Upper lobe of left lung (tissue), 4 donors: Measurements from ENCODE around the gene DDIT3.

Experiments
- POLR2A ChIP-seq, 4 donors: fragments of 450-650 bp; IDR thresholded peaks; one replicate each; pipeline ENCODE4 v1.5.1; 2016 to 2017; ENCODE audit warnings: antibody characterized with exemption in 4 of 4, mild to moderate bottlenecking in 2 of 4
- TF ChIP-seq, protein P1 (sequence below), 6 experiments: fragments of 450-650 bp in 4 of 6; fragments of 200-600 bp in 2 of 6; sonication (generic) in 2 of 6; IDR thresholded peaks; one replicate each; pipeline ENCODE4 v1.5.1; 2016 to 2019; ENCODE audit warnings: antibody characterized with exemption in 6 of 6

DNA sequence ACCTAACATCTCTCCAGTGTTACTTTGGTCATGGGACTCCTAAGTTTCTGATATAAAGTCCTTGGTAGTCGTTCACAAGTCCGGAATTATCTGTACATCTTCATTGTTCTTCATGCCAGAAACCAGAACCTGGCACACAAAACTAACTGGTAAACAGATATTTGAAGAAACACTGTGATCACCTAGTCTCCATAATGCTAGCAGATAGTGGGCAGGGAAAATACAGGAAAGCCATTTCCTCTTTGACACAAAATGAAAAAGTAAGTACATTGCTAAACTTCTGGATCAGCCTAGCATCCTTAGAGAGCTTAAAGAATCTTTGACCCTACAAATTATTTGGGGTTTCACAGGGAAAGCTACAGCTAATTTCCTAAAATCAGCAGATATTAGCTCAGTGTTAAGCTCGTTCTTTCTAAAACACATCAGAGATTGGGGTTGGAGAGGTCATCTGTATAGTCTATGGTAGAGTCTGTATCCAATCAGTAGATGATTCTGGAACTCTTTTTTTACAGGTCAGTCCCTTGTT is 4.8 kb downstream of the DDIT3 start:
- no peak for TF ChIP-seq POLR2A (IDR thresholded peaks at IDR 0.05)
- TF ChIP-seq, protein P1, sequence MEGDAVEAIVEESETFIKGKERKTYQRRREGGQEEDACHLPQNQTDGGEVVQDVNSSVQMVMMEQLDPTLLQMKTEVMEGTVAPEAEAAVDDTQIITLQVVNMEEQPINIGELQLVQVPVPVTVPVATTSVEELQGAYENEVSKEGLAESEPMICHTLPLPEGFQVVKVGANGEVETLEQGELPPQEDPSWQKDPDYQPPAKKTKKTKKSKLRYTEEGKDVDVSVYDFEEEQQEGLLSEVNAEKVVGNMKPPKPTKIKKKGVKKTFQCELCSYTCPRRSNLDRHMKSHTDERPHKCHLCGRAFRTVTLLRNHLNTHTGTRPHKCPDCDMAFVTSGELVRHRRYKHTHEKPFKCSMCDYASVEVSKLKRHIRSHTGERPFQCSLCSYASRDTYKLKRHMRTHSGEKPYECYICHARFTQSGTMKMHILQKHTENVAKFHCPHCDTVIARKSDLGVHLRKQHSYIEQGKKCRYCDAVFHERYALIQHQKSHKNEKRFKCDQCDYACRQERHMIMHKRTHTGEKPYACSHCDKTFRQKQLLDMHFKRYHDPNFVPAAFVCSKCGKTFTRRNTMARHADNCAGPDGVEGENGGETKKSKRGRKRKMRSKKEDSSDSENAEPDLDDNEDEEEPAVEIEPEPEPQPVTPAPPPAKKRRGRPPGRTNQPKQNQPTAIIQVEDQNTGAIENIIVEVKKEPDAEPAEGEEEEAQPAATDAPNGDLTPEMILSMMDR (IDR thresholded peaks at IDR 0.05), result no peak
